Measurements from ENCODE around the gene MAP2.

The MAP2 gene

GRCh38 chr2:209661286-209661894, 237.5 kb downstream of the MAP2 start:
- no peak for DNase-seq (ENCODE audit: low read depth)

GRCh38 chr2:209662021-209662420, 238.2 kb downstream of the MAP2 start:
- no peak for DNase-seq (ENCODE audit: low read depth)

- DNase-seq (ENCODE audit: low read depth) = no peak
These were observed 239.3 kb downstream of the MAP2 start for GRCh38 chr2:209663139-209663538.

GRCh38 chr2:209663656-209664055, 239.8 kb downstream of the MAP2 start:
- DNase-seq (ENCODE audit: low read depth) = no peak

GRCh38 chr2:209666296-209666695, 242.4 kb downstream of the MAP2 start:
- no peak for DNase-seq (ENCODE audit: low read depth)

- no peak for DNase-seq (ENCODE audit: low read depth)
These were observed 247.3 kb downstream of the MAP2 start for GRCh38 chr2:209671020-209671680.

- DNase-seq (ENCODE audit: low read depth) = no peak
These were observed 250.0 kb downstream of the MAP2 start for GRCh38 chr2:209673811-209674210.

GRCh38 chr2:209680596-209680995, 256.7 kb downstream of the MAP2 start:
- DNase-seq (ENCODE audit: low read depth) = no peak

GRCh38 chr2:209681201-209681735, 257.4 kb downstream of the MAP2 start:
- DNase-seq (ENCODE audit: low read depth) = no peak

- no peak for DNase-seq (ENCODE audit: low read depth)
These were observed 258.8 kb downstream of the MAP2 start for GRCh38 chr2:209682646-209683045.

- no peak for DNase-seq (ENCODE audit: low read depth)
These were observed 261.5 kb downstream of the MAP2 start for GRCh38 chr2:209685340-209685739.

GRCh38 chr2:209685963-209686362, 262.1 kb downstream of the MAP2 start:
- DNase-seq (ENCODE audit: low read depth) = no peak

- DNase-seq (ENCODE audit: low read depth) = no peak
These were observed 262.6 kb downstream of the MAP2 start for GRCh38 chr2:209686448-209686847.

- no peak for DNase-seq (ENCODE audit: low read depth)
These were observed 263.6 kb downstream of the MAP2 start for GRCh38 chr2:209687323-209687969.

- DNase-seq (ENCODE audit: low read depth) = no peak
These were observed 264.5 kb downstream of the MAP2 start for GRCh38 chr2:209688385-209688784.

GRCh38 chr2:209690029-209690754, 266.3 kb downstream of the MAP2 start:
- no peak for DNase-seq (ENCODE audit: low read depth)

- no peak for DNase-seq (ENCODE audit: low read depth)
These were observed 270.9 kb downstream of the MAP2 start for GRCh38 chr2:209694748-209695147.

- no peak for DNase-seq (ENCODE audit: low read depth)
These were observed 273.2 kb downstream of the MAP2 start for GRCh38 chr2:209696836-209697711.

- no peak for DNase-seq (ENCODE audit: low read depth)
These were observed 278.9 kb downstream of the MAP2 start for GRCh38 chr2:209702775-209703174.

GRCh38 chr2:209713219-209713618, 289.4 kb downstream of the MAP2 start:
- no peak for DNase-seq (ENCODE audit: low read depth)

- DNase-seq (ENCODE audit: low read depth) = no peak
These were observed 295.2 kb downstream of the MAP2 start for GRCh38 chr2:209719034-209719433.

GRCh38 chr2:209721497-209721896, 297.6 kb downstream of the MAP2 start:
- no peak for DNase-seq (ENCODE audit: low read depth)
